ENCODE results near the gene CCDC86. TPM values are rescaled to one million over a fixed set of nuclear protein-coding genes. Genes with fewer than 3 reads are reported as not detected.

Gene CCDC86
- total and polyA plus RNA-seq, 12 donors: 14.7 to 52.4 (median 29.8) TPM

GRCh38 chr11:60857378-60858232 lies 15.7 kb downstream of the CCDC86 start:
- intact Hi-C loops (cut with DNase I): no loop called here
- Histone ChIP-seq H3K36me3 (replicated peaks in 1 of 2) (no peaks in the 10 kb centered on the region), H3K4me1 (replicated peaks in 1 of 2) (no peaks in the 10 kb centered on the region), H3K27me3 (no peaks in the 10 kb centered on the region), H3K9me3 (replicated peaks in 1 of 3) (no peaks in the 10 kb centered on the region), H3K4me3 (no peak overlapping the region), H3K27ac (no peak overlapping the region)
- TF ChIP-seq CTCF (IDR thresholded peaks at IDR 0.05): no peak
- TF ChIP-seq POLR2A (IDR thresholded peaks at IDR 0.05): no peak
- no peak for DNase-seq
- WGBS, 4 donors: 85 to 93% (median 87%) methylated on average over 5 of the region's 5 CpGs

GRCh38 chr11:60858236-60858635 lies 16.3 kb downstream of the CCDC86 start:
- no peaks in the 10 kb centered on the region for H3K27me3 ChIP-seq
- no peaks in the 10 kb centered on the region for H3K4me1 ChIP-seq (replicated peaks in 1 of 2)
- H3K4me3 ChIP-seq: no peak overlapping the region
- 80 to 90% (median 84%) methylated on average over 7 to 8 of the region's 8 CpGs for WGBS, 4 donors
- intact Hi-C loops (cut with DNase I): no loop called here
- no peaks in the 10 kb centered on the region for H3K9me3 ChIP-seq (replicated peaks in 1 of 3)
- DNase-seq: no peak
- no peak overlapping the region for H3K27ac ChIP-seq
- H3K36me3 ChIP-seq (replicated peaks in 1 of 2): no peaks in the 10 kb centered on the region
- TF ChIP-seq POLR2A (IDR thresholded peaks at IDR 0.05): no peak

- intact Hi-C loops (cut with DNase I): no loop called here
- Histone ChIP-seq H3K4me1 (replicated peaks in 1 of 2) (no peaks in the 10 kb centered on the region), H3K36me3 (replicated peaks in 1 of 2) (no peaks in the 10 kb centered on the region), H3K27me3 (no peaks in the 10 kb centered on the region), H3K4me3 (no peak overlapping the region), H3K27ac (no peak overlapping the region), H3K9me3 (replicated peaks in 1 of 3) (no peaks in the 10 kb centered on the region)
- WGBS, 4 donors: 64 to 76% (median 72%) methylated on average over 4 of the region's 4 CpGs
- no peak for DNase-seq
- TF ChIP-seq POLR2A (IDR thresholded peaks at IDR 0.05) (no peak), CTCF (IDR thresholded peaks at IDR 0.05) (no peak)
These were observed 17.0 kb downstream of the CCDC86 start for GRCh38 chr11:60858731-60859464.

GRCh38 chr11:60859616-60860250 lies 17.8 kb downstream of the CCDC86 start:
- 85 to 92% (median 88%) methylated on average over 15 of the region's 15 CpGs for WGBS, 4 donors
- Histone ChIP-seq H3K27me3 (no peaks in the 10 kb centered on the region), H3K4me1 (replicated peaks in 1 of 2) (no peaks in the 10 kb centered on the region), H3K27ac (no peak overlapping the region), H3K4me3 (no peak overlapping the region), H3K36me3 (replicated peaks in 1 of 2) (no peaks in the 10 kb centered on the region), H3K9me3 (replicated peaks in 1 of 3) (no peaks in the 10 kb centered on the region)
- intact Hi-C loops (cut with DNase I): no loop called here
- DNase-seq: no peak
- TF ChIP-seq CTCF (IDR thresholded peaks at IDR 0.05): no peak
- TF ChIP-seq POLR2A (IDR thresholded peaks at IDR 0.05): no peak

All from adrenal gland (tissue), 12 donors.